ENCODE measurements around the gene GRK3. TPM values are rescaled to one million over a fixed set of nuclear protein-coding genes. Genes with fewer than 3 reads are reported as not detected.

The GRK3 gene
- total RNA-seq, 1 donor from 2014 or later = 1.1 TPM

GRCh38 chr22:25636323-25636722 lies 71.8 kb downstream of the GRK3 start:
- no peaks in the 10 kb centered on the region for H3K4me1 Mint-ChIP-seq (ENCODE audit: unreplicated experiment)
- TF ChIP-seq, protein P1, sequence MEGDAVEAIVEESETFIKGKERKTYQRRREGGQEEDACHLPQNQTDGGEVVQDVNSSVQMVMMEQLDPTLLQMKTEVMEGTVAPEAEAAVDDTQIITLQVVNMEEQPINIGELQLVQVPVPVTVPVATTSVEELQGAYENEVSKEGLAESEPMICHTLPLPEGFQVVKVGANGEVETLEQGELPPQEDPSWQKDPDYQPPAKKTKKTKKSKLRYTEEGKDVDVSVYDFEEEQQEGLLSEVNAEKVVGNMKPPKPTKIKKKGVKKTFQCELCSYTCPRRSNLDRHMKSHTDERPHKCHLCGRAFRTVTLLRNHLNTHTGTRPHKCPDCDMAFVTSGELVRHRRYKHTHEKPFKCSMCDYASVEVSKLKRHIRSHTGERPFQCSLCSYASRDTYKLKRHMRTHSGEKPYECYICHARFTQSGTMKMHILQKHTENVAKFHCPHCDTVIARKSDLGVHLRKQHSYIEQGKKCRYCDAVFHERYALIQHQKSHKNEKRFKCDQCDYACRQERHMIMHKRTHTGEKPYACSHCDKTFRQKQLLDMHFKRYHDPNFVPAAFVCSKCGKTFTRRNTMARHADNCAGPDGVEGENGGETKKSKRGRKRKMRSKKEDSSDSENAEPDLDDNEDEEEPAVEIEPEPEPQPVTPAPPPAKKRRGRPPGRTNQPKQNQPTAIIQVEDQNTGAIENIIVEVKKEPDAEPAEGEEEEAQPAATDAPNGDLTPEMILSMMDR (IDR thresholded peaks at IDR 0.05) = no peak
- no peak overlapping the region for H3K4me3 Mint-ChIP-seq (ENCODE audit: unreplicated experiment)
- H3K36me3 Mint-ChIP-seq (ENCODE audit: unreplicated experiment) = no peaks in the 10 kb centered on the region
- no peak overlapping the region for H3K27ac Mint-ChIP-seq (ENCODE audit: unreplicated experiment)
- peaks cover 23% of the 10 kb centered on the region for H3K27me3 Mint-ChIP-seq (ENCODE audit: unreplicated experiment)
- H3K9me3 Mint-ChIP-seq (ENCODE audit: unreplicated experiment) = no peaks in the 10 kb centered on the region
- no peak for DNase-seq (ENCODE audit: extremely low spot score, unreplicated experiment)

DNA sequence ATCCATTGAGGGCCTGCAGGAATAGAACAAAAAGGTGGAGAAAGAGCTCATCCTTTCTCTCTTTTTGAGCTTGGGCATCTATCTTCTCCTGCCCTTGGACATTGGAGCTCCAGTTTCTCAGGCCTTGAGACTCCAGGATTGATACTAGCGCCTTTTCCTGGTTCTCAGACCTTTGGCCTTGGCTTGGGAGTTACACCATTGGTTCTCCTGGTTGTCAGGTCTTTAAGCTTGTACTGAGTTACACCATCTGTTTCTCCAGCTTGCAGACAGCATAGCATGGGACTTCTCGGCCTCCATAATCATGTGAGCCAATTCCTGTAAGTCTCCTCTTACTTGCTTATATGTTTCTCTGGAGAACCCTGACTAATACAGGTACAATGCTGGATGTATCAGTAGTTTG lies 72.6 kb downstream of the GRK3 start:
- Mint-ChIP-seq H3K27ac (ENCODE audit: unreplicated experiment) (no peak overlapping the region), H3K27me3 (ENCODE audit: unreplicated experiment) (peaks cover 20% of the 10 kb centered on the region), H3K4me1 (ENCODE audit: unreplicated experiment) (no peaks in the 10 kb centered on the region), H3K9me3 (ENCODE audit: unreplicated experiment) (no peaks in the 10 kb centered on the region), H3K4me3 (ENCODE audit: unreplicated experiment) (no peak overlapping the region), H3K36me3 (ENCODE audit: unreplicated experiment) (no peaks in the 10 kb centered on the region)
- no peak for DNase-seq (ENCODE audit: extremely low spot score, unreplicated experiment)
- TF ChIP-seq, protein P1 (IDR thresholded peaks at IDR 0.05) = no peak

- Mint-ChIP-seq H3K27me3 (ENCODE audit: unreplicated experiment) (peaks cover 20% of the 10 kb centered on the region), H3K27ac (ENCODE audit: unreplicated experiment) (no peak overlapping the region), H3K9me3 (ENCODE audit: unreplicated experiment) (no peaks in the 10 kb centered on the region), H3K4me1 (ENCODE audit: unreplicated experiment) (no peaks in the 10 kb centered on the region), H3K36me3 (ENCODE audit: unreplicated experiment) (no peaks in the 10 kb centered on the region), H3K4me3 (ENCODE audit: unreplicated experiment) (no peak overlapping the region)
- no peak for DNase-seq (ENCODE audit: extremely low spot score, unreplicated experiment)
- TF ChIP-seq, protein P1 (IDR thresholded peaks at IDR 0.05) = no peak
Observed at GRCh38 chr22:25637672-25638071, 73.2 kb downstream of the GRK3 start.

- Mint-ChIP-seq H3K27ac (ENCODE audit: unreplicated experiment) (no peak overlapping the region), H3K4me3 (ENCODE audit: unreplicated experiment) (no peak overlapping the region), H3K9me3 (ENCODE audit: unreplicated experiment) (no peaks in the 10 kb centered on the region), H3K27me3 (ENCODE audit: unreplicated experiment) (peaks cover 18% of the 10 kb centered on the region), H3K36me3 (ENCODE audit: unreplicated experiment) (no peaks in the 10 kb centered on the region), H3K4me1 (ENCODE audit: unreplicated experiment) (no peaks in the 10 kb centered on the region)
- no peak for DNase-seq (ENCODE audit: extremely low spot score, unreplicated experiment)
- TF ChIP-seq, protein P1 (IDR thresholded peaks at IDR 0.05) = no peak
Observed at GRCh38 chr22:25638638-25639037, 74.2 kb downstream of the GRK3 start.

DNA sequence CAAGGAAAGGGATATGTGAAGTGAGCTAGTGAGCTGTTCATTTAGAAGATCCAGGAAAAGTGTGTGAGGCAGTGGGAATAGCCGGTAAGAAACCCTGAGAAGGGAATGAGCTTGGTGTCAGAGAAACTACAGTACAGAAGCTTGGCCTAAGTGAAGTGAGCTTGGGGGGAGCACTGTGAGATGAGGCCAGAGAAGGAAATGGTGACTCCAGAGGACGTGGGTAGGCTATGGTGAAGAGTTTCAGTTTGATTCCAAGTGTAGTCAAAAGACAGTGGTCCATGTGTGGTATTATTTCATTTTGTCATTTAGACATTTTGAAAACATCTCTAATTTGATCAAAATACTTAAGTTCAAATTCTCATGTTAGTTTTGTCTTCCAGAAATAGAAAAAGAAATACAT lies 77.2 kb downstream of the GRK3 start:
- Mint-ChIP-seq H3K9me3 (ENCODE audit: unreplicated experiment) (no peaks in the 10 kb centered on the region), H3K4me1 (ENCODE audit: unreplicated experiment) (no peaks in the 10 kb centered on the region), H3K27ac (ENCODE audit: unreplicated experiment) (no peak overlapping the region), H3K27me3 (ENCODE audit: unreplicated experiment) (peaks cover 8% of the 10 kb centered on the region), H3K4me3 (ENCODE audit: unreplicated experiment) (no peak overlapping the region), H3K36me3 (ENCODE audit: unreplicated experiment) (no peaks in the 10 kb centered on the region)
- TF ChIP-seq, protein P1 (IDR thresholded peaks at IDR 0.05) = no peak
- DNase-seq (ENCODE audit: extremely low spot score, unreplicated experiment) = no peak

All from osteocyte (in vitro differentiated cells).